GM19043 (cell line): Measurements from ENCODE around the gene TLK2.
A peak's percentile ranks its signal among the peaks of the same experiment; 100 is the strongest.
"Not testable (repeated sequence)": the region's sequence is repeated elsewhere in the genome, so short reads cannot be mapped to it uniquely, and the experiment has no call there.

ENCODE experiments used
- ATAC-seq: cut with Tn5 transposase; IDR thresholded peaks from one replicate; pipeline ENCODE4 v1.9.1; 2021; ENCODE audit warnings: low read depth; ENCODE audit not compliant: unreplicated experiment

TLK2 gene

GRCh38 chr17:62552851-62553659 is 74.4 kb downstream of the TLK2 start:
- peak; percentile 78 for ATAC-seq

DNA sequence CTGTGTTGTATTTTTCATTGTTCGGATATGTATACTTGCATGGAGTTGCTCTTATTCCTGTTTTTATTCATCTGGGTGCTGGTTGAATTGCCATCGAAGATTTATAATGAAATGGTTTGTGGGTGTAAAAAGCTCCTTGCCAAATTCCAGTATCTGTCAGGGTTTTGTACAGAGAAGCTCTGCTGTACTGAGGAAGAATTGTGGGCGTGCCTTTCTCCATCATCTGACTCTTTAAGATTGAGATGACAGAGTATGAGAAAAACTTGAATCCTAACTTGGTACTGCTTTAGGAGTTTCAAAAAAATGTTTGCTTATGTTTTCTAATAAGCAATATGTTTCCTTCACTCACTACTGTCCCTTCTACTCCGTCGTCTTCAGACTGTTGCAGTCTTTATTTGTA is 78.9 kb downstream of the TLK2 start:
- ATAC-seq = not testable (repeated sequence)

DNA sequence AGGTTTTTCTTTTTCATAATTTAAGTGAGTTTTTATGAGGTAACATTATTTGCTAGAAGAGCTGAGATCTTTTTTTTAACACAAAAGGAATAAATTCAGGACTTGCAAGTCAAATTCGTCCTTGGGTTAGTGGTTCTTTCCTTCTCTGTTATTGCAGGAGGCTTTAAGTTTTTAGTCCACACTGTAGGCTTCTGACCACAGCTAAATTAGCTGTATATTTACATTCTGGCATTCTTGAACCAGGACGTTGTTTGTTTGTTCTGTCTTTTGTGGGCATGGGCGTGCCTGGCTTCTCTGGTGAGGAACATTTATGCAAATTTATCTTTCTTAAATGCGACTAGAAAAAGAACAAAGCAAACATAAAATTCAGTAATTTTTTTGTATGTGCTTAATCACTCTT is 80.3 kb downstream of the TLK2 start:
- not testable (repeated sequence) for ATAC-seq

DNA sequence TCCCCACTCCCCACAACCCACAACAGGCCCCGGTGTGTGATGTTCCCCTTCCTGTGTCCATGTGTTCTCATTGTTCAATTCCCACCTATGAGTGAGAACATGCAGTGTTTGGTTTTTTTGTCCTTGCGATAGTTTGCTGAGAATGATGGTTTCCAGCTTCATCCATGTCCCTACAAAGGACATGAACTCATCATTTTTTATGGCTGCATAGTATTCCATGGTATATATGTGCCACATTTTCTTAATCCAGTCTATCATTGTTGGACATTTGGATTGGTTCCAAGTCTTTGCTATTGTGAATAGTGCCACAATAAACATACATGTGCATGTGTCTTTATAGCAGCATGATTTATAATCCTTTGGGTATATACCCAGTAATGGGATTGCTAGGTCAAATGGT is 82.3 kb downstream of the TLK2 start:
- ATAC-seq = not testable (repeated sequence)

DNA sequence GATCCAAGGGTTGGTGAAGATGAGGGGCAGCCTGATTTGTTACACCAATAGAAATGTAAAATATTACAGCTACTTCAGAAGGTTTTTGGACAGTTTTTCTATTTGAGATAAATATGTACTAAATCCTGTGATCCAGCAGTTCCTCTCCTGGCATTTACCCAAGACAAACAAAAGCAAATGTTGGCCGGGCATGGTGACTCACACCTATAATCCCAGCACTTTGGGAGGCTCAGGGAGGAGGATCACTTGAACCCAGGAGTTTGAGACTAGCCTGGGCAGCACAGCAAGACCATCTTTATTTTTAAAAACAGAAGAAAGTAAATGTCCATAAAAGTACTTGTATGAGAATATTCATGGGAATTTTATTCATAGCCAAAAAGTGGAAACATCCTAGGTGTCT is 84.0 kb downstream of the TLK2 start:
- no peak for ATAC-seq

DNA sequence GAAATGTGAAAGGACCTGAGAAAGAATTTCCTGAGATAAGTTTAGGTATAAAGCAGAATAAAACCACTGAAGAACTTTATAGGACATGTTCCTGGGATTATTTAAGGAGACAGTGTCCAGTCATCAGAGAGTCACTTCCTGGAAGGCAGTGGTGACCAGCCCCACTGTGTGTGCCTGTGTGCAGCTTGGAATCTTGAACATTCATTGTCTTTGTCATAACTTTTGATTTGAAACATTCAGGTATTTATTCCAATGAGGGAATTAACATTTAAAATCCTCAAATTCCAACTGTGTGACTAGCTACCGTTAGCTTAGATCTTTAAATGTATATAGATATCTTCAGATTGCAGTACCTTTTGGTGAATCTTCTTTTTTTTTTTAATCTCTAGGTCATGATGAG is 87.2 kb downstream of the TLK2 start:
- no peak for ATAC-seq

DNA sequence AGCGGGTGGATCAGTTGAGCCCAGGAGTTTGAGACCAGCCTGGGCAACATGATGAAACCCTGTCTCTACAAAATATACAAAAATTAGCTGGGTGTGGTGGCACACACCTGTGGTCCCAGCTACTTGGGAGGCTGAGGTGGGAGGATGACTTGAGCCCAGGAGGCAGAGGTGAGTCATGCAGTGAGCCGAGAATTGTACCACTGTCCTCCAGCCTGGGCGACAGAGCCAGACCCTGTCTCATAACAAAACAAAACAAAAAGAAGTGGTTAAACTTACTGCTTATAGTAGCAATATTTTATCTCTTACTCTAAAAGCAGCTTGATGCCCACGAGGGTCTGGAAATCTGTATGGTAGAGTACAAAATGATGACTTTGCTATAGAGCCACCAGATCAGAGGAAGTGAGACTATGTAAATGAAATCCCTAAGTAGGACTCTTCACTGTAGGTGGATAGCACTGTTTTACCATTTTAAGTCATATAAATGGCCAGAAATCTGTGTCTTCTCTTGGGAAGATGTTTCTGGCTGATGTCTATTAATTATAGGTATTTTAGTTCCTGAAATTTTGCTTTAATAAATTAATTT is 88.5 kb downstream of the TLK2 start:
- no peak for ATAC-seq

DNA sequence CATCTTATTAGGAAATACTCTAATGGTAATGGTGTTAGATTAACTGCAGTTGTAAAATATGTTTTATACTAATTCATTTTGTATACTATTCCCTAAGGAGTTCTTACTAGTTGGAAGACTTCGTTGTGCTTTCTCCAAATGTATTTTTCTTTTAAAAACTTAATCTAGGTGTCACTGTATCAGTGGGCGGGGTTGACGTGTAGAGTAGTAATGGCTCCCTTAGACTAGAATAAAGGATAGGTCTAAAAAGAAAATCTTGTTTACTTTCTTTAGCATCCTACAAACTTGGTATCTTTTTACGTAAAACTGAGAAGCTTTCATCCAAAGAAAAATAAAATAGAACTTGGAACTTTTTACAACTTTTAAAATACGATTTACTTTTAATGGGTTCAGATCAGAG is 93.9 kb downstream of the TLK2 start:
- no peak for ATAC-seq

DNA sequence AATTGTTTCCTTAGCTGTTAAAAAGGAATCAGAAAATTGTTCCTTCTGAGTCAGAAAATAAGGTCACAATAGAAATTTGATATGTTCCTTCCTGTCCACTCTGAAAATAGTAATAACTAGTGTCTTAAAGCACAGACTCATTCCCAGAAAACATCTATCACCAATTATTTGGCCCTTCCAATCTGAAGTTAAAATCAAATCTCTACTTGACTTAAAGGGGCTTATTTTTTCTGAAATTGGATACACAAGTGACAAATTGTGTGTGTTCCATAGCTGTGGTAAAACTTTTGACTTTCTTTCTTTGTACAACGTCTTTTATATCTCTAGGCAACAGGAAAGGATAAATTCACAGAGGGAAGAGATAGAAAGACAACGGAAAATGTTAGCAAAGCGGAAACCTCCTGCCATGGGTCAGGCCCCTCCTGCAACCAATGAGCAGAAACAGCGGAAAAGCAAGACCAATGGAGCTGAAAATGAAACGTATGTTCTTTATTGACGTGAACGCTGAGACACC is 94.3 kb downstream of the TLK2 start:
- no peak for ATAC-seq

GRCh38 chr17:62573480-62574117 is 95.0 kb downstream of the TLK2 start:
- no peak for ATAC-seq

- ATAC-seq = no peak
Observed at GRCh38 chr17:62576382-62576781, 97.8 kb downstream of the TLK2 start.

DNA sequence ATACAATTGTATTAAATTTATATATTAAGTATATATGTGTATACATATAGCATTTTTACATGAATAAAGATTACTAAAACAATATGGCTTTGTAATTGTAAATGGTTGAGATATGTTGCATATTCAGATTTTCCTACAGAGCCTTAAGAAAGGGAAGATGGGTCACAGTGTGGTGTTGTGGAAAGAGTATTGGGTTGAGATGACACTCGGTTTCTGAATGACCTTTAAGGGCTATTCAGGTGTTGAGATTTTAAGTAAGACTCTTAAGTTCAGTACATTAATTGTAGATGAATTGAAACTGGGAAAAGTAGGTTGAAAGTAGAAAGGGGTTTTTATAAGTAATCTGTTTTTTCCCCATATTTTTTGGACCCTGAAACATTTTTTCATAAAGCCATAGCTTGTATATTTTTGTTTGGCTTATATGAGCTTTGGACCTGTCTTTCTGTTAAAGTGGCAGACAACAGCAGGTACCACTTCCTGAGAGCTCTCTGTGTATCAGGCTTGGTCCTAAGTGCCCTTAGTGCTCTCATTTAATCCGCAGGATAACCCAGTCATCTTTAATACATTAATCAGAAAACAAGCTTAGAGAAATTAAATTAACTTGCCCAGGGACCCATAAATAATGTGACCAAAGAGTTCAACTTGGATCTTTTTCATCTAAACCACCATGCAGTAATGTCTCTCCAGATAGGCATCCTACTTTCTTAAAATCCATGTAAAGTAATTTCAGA is 100.3 kb downstream of the TLK2 start:
- ATAC-seq = no peak

GRCh38 chr17:62580947-62581346 is 102.3 kb downstream of the TLK2 start:
- ATAC-seq = no peak

DNA sequence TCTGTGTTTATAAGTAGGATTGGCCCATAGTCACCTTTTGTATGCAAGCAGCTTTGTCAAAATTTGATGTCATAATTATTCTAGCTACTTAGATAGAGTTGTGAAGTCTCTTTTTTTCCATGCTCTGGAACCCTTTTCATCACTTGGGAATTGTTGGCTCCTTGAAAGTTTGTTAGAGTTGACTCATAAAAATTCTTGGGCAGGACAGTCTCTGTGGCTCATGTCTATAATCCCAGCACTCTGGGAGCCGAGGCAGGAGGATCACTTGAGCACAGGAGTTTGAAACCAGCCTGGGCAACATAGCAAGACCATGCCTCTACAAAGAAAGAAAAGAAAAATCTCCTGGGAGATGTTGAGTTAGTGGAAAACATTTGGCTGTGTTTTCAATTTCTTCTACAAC is 103.1 kb downstream of the TLK2 start:
- no peak for ATAC-seq

- ATAC-seq = no peak
Observed at GRCh38 chr17:62587554-62587953, 108.9 kb downstream of the TLK2 start.

DNA sequence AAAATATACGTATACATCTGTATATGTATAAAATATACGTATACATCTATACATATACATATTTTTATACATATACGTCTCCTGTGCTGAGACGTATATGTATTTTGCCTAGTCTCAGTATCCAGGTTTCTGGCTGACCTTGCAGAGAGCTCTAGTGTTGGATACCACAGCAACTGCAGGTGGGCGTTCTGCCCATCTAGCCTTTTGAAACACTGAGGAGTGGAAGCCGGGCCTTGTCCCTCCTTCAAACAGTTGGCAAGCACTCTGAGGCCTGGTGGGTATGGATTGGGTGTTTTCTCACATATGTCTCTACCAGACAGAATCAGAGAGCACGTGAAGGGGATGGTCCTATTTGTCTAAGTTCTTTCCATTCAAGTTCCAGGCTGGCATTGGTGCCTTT is 109.5 kb downstream of the TLK2 start:
- no peak for ATAC-seq

DNA sequence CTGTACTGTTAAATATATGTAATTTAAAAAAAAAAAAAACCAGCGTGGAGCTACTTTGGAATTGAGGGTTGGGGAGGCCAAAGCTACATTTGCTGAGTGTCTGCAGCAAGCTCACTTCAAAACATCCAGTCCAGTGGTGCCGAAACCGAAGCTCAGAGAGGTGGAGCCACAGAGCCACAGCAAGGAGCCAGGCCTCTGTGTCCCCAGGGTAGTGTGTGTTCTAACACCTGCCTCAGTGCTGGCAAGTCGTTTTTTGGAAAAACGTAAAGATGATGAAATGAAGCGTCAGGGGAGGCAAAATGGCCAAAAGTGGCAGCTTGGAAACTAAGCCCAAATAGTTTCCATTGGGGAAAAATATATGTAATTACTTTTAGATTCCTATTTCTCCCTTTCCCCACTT is 112.7 kb downstream of the TLK2 start:
- no peak for ATAC-seq

DNA sequence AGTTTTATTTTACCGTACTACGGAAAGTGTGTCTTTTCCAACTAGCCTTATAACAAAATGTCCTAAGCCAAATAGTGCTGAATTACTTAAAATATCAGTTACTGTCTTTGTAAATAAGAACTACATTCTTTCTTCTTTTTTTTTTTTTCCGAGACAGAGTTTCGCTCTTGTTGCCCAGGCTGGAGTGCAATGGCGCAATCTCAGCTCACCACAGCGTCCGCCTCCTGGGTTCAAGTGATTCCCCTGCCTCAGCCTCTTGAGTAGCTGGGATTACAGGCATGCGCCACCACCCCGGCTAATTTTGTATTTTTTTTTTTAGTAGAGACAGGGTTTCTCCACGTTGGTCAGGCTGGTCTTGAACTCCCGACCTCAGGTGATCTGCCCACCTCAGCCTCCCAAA is 113.2 kb downstream of the TLK2 start:
- not testable (repeated sequence) for ATAC-seq

DNA sequence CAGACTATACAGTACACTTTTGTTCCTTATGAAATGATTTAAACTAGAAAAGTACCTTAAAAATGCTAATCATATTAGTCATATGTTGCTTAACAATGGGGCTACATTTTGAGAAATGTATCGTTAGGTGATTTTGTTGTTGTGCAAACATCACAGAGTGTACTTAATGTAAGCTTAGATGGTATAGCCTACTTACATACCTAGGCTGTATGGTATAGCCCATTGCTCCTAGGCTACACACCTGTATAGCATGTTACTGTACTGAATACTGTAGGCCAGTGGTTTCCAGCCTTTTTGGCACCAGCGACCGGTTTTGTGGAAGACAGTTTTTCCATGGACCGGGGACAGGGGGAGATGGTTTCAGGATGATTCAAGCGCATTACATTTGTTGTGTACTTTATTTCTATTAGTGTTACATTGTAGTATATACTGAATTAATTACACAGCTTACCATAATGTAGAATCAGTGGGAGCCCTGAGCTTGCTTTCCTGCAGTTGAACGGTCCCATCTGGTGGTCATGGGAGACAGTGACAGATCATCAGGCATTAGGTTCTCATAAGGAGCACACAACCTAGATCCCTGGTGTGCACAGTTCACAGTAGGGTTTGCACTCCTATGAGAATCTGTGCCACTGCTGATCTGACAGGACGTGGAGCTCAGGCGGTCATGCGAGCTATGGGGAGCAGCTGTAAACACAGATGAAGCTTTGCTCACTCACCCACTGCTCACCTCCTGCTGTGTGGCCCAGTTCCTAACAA is 113.9 kb downstream of the TLK2 start:
- ATAC-seq = no peak

DNA sequence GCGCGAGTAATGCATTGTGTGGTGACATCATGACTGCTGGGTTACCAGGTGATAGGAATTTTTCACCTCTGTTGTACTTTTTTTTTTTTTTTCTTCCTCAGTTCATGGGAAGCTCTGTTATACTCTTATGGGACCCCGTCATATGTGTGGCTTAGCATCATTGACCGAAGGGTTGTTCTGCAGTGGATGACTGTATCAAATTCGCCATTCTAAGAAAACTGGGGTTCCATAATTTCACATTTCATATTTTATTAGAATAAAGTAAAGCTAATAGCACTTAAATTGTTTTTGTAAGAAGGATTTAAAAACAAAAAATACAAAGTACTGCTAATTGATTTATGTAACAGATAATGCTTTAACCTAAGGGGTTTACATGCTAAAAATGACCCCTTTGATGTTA is 116.9 kb downstream of the TLK2 start:
- no peak for ATAC-seq
